Suppressor macrophage treated with lipopolysaccharide for 1 hour (primary cell): Measurements from ENCODE around the gene PCSK5.

ENCODE experiments used
- DNase-seq, 3 donors: peaks; one replicate each; pipeline ENCODE4 v3.0.0-alpha.2; 2020 to 2022

Gene PCSK5

DNA sequence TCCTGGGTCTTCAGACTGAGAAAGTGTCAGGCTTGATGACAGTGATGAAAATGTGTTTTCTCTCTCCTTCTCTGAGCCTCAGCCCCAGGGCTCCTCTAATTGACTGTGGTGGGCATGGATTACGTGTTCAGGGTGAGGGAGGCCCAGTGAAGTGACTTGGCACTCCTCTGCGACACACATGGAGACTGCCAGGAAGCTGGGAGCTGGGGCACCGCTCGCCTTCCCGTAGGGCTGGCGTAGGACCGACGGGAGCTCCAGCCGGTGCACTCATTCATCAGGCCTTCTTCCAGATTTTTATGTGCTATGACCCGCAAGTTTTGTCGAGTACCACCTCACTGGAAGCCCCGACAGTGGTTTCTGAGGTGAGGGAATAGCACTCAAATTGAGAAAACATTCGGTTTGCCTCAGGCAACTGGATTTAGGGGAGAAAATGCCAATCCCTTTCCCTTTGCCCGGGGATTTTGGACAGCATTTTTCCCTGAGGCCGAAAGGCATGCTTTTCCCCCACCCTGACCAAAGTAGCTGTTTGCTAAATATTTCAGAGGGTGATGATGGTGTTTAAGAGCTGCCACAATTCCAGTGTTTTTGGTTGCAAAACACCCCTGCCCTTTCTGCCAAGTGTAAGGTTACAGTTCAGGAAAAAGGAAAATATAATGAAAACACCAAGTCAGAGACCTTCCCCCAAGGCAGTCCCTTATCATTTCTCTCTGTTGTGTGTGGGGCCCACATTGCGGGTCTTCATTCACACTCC is 83.7 kb downstream of the PCSK5 start:
- no peak for DNase-seq

- no peak for DNase-seq
These were observed 84.6 kb downstream of the PCSK5 start for GRCh38 chr9:75975071-75975470.

DNA sequence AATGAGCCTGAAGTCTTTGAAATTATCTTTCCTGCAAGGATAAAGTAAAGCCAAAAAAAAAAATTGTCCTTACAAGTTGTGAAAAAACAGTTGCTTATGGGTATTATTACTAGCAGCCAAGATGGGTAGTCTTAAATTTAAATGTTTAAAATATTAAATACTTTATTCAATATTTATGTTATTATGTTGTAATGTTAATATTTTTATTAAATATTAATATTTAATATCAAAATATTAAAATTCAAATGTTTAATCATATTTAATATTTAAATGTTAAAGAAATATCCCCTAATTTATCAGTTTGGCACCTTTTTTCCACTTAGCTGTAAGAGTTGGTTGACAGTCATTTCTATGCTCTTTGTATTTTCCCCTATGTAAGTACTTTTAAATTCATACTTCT is 86.1 kb downstream of the PCSK5 start:
- DNase-seq = no peak

DNA sequence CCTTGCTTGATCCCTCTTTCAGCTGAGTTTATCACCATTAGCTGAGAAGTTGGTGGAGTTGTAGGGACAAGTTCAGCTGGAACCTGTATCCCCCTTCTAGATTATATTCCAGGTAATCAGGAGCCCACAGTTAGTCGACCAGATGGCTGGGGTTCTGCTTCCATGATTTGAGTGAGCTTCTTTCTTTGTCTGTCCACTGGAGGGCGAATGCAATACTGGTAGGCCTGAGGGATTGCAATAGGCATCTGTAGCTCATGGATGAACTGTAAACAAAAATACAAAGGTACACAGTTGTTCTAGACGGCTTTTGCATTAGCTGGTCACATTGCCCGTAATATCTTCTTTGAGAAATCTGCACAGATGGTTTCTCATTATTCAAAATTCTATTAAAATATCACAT is 88.9 kb downstream of the PCSK5 start:
- peak in 2 of 3 donors; percentile 3 to 7 for DNase-seq

DNA sequence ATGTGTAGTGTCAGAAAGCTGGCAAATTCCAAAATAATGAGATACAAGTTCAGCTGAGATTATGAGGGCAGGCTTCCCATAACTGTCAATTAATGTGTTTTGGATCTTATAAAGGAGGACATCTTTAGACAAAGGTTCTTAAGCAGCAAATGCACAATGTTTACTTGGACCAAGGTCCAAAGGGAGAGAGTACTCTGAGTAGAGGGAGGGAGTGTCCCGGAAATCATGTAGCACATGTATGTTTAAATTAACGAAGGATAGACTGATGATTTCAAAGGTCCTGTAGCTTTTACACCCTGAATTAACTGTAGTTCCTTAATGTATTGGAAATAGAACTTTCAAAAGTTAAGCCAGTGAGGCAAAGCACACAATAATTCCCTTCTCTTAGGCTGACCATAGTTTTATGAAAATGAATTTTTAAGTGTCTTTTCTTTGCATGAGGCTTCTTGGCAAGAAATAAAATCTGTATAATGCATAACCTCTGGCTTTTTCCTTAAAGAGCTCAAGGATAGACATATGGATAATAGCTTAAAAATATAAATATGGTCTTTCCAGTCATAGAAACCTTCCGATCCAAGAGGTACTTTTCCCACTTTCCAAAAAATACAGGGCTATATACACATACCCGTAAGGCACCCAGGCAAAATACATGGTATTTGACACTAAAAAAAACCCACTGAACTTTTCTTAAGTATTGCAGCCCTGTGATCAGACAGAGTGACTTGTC is 93.0 kb downstream of the PCSK5 start:
- no peak for DNase-seq

- no peak for DNase-seq
These were observed 95.0 kb downstream of the PCSK5 start for GRCh38 chr9:75985515-75985914.

DNA sequence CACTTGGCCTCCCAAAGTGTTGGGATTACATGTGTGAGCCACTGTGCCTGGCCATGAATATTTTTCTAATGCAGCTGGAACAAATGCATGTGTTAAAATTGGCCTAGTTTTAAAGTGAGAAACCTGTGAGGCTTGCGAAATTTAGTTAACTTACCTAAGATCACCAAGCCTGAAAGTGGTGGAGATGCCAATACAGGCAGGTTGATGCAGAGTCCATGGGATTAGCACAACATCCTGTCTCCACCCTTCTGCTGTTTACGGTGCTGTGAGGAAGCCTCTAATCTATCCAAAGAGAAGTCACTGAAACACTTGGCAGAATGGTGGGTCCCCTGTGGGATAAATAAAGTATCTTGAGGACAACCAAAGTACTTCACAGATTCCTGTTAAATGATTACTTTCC is 98.2 kb downstream of the PCSK5 start:
- no peak for DNase-seq

- no peak for DNase-seq
These were observed 99.7 kb downstream of the PCSK5 start for GRCh38 chr9:75990156-75990555.

- DNase-seq = no peak
These were observed 100.3 kb downstream of the PCSK5 start for GRCh38 chr9:75990576-75991304.

DNA sequence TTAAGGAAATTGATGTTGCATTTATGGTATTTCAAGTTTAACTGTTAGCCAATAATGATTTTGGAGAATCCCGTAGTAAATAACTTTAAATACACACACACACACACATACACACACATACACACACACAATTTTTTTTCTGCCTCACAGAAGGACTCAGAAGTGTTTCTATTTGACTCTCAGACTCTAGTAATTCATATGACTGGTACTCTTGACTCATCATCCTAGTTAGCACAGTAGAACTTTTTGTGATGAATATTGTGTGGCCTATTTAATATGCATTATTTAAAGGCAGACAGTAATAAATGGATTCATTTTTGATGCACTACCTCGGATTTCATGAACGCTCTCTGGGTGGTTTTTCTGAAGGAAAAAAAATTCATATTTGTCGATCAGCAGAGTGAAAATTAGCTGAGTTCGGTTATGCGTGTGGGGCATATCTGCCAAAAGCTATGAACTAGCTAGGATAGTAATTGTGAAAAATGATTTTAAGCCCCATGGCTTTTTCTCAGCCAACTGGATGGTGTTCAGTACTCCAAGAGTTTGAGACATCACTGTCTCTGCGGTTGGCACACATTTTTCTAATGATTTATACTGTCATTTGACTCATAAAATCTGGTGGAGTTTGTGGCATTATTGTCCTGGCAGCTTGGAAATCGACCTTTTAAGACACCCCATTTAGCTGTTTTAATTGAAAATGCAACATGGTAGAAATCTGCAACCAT is 102.2 kb downstream of the PCSK5 start:
- no peak for DNase-seq

DNA sequence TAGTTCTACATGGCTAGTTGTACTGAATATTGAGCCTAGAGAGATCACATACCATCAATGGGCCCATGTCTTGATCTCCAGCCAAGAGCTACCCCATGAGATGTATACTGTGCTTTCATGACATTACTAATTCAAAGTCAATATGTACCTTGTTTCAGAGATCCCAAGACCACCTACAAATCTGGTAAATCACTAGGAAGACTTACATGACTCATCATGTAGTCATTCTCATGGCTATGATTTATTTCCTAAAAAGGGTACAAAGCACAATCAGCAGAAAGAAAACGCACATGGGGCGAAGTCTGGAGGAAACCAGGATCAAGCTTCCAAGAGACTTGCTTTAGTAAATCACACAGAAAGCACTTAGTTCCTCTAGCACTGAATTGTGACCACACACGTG is 103.0 kb downstream of the PCSK5 start:
- peak in 2 of 3 donors; percentile 2 to 17 for DNase-seq

GRCh38 chr9:75995066-75995465 is 104.6 kb downstream of the PCSK5 start:
- DNase-seq = no peak

- DNase-seq = no peak
These were observed 106.3 kb downstream of the PCSK5 start for GRCh38 chr9:75996726-75997125.

DNA sequence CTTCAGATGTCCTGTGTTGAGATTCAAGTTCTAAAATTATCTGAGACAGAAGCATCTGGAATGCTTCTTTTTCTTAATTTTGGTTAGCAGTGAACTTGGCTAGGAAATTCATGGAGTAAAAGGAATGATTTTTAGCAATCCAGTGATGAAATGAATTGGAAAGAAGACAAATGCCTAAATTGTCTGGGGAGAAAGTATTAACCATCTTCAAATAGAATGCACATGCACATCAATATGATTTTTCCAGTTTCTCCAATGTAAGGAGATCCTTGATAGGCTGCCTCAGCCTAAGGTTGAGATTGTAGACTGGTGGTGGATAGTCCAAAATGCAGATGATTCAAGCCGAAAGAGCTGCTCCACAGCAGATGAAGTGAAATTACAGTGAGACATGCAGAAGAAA is 106.7 kb downstream of the PCSK5 start:
- DNase-seq = no peak

DNA sequence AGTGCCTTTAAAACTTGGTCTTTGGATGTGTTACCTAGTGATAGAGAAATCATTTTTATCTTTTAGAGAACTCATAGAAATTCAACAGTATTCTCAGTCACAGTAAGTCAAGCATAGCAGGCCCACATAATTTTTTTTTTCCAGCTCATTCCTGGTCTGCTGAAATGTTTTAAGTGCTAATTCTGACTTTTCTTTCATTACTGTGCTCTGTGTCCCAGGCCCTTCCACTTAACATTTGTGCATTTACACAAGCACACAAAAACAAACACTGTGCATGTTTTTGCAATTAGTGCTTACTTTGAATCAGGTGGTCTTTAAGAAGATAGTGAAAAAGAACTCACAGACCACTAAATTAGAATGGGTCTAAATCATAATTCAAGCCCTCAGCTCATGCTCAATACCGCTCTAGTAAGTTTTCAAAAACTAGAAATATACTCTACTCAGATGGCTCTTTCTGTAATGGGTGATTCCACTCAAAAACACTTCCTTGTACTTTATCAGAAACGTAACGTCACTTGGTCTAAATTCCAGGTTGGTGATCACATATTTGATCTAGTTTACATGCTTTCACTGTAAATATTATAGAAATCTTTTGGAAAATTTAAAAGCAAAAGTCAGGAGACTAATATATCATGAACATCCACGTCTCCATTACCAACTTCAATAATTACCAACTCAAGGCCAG is 107.8 kb downstream of the PCSK5 start:
- DNase-seq = no peak

GRCh38 chr9:76001459-76001858 is 111.0 kb downstream of the PCSK5 start:
- DNase-seq = no peak

DNA sequence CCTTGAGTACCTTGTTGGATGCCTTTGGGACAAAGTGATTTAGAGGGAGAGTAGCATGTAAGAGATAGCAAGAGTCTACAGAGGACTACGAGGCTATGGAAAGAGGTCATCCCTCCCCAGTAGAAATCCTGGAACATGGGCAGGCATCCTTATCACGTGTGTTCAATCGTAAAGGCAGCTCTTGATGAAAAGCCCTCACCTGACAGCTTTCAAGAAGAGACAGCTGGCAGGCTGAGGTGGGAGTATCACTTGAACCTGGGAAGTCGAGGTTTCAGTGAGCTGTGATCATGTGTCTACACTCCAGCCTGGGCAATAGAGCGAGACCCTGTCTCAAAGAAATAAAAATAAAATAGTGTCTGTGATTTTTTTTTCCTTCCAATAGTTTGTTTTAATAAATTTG is 112.6 kb downstream of the PCSK5 start:
- no peak for DNase-seq

GRCh38 chr9:76004526-76004925 is 114.1 kb downstream of the PCSK5 start:
- no peak for DNase-seq

DNA sequence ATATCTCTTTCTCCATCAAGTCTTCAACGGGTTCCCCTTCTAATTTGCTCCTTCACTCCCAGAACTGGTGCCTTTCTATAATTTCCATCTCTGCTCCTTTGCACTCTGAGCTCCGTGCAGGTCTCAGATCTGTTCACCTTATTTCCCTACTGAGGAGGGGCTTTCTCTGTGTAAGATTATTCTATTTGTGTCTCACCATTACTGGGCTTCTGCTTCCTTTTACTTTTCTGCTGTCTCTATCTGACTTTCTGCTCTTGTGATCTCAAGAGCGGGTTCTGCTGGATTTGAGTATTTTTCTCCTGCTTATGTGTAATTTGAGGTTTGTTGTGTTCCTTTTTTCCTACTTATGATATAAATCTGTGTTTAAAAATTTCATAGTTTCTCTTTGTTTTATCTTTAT is 117.5 kb downstream of the PCSK5 start:
- DNase-seq = no peak

- peak in 1 of 3 donors; percentile 14 for DNase-seq
These were observed 123.3 kb downstream of the PCSK5 start for GRCh38 chr9:76013809-76014208.

DNA sequence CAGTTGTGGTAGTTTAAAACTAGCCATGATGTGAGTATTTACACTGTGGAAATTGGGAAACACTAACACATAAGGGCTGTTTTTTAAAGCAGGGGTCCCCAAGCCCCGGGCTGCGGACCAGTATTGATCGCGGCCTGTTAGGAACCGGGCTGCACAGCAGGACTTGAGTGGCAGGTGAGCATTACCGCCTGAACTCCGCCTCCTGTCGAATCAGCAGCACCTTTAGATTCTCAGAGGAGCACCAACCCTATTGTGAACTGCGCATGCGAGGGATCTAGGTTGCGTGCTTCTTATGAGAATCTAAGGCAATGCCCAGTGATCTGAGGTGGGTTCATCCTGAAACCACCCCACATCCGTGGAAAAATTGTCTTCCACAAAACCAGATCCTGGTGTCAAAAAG is 127.8 kb downstream of the PCSK5 start:
- no peak for DNase-seq

- DNase-seq = no peak
These were observed 128.3 kb downstream of the PCSK5 start for GRCh38 chr9:76018761-76019160.

DNA sequence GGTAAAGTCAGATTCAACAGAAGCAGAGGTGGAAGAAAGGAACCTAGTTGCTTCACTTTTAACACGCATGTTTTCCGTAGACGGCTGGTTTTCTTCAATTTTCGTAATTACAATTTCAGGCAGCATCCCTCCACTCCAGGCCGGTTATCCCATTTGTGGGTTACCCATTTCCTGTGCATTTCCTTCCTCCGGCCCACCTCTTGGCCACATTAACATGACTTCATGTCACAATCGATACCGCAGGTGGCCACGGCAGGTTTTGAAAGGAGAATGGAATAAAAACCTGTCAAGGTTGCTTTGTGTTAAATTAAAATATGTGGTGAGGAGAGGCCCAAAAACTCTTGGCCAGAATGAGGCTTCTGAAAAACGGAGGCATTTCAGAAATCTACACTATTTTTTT is 130.2 kb downstream of the PCSK5 start:
- DNase-seq = no peak
